Measurements from ENCODE around the gene KCND2.

- TF ChIP-seq POLR2A (IDR thresholded peaks at IDR 0.05) (no peak), CTCF (IDR thresholded peaks at IDR 0.05) (no peak), EP300 (IDR thresholded peaks at IDR 0.05) (no peak), POLR2AphosphoS5 (IDR thresholded peaks at IDR 0.05) (no peak)
Observed at GRCh38 chr7:120723465-120724385, 450.8 kb downstream of the KCND2 start.
